T follicular helper cell (primary cell): ENCODE results near the gene METTL22.

Experiments used
- DNase-seq: peaks from one replicate; pipeline ENCODE4 v3.0.0-alpha.2; 2020; ENCODE audit warnings: low read depth

METTL22 gene

GRCh38 chr16:8694795-8695728, 73.6 kb downstream of the METTL22 start:
- DNase-seq: no peak

DNA sequence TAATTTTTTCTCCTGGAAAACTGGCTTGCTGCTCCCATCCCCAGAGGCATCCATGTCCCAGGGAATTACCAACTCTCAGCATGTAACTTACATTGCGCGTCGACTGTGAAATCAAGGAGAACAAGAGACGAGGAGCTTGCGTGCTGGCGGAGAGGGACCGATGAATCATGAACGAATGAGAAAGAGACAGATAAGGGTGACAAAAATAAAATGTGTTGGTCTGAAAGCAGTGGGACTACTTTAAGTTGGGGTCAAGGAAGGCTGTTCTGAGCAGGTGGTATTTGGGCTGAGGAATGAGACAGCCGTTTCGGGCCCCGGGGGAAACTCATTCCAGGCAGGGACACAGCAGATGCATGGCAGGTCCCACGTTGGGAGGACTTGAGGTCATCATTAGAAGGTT, 75.4 kb downstream of the METTL22 start:
- no peak for DNase-seq

GRCh38 chr16:8697965-8698364, 76.5 kb downstream of the METTL22 start:
- DNase-seq: no peak
